ENCODE results near the gene CDH15.

The CDH15 gene

GRCh38 chr16:89135166-89135565 is 36.4 kb upstream of the CDH15 start:
- TF ChIP-seq REST (IDR thresholded peaks at IDR 0.05; ENCODE audit: low read depth) (no peak), ZBTB7A (IDR thresholded peaks at IDR 0.05; ENCODE audit: low read depth) (no peak), FOXM1 (IDR thresholded peaks at IDR 0.05; ENCODE audit: borderline replicate concordance, low read depth) (no peak), CREB1 (IDR thresholded peaks at IDR 0.05; ENCODE audit: low read depth) (no peak), NFIC (IDR thresholded peaks at IDR 0.05) (no peak), TCF12 (IDR thresholded peaks at IDR 0.05; ENCODE audit: low read depth) (no peak), USF1 (IDR thresholded peaks at IDR 0.05) (no peak), TEAD4 (IDR thresholded peaks at IDR 0.05) (no peak), EP300 (IDR thresholded peaks at IDR 0.05; ENCODE audit: borderline replicate concordance) (no peak), YY1 (IDR thresholded peaks at IDR 0.05; ENCODE audit: low read depth) (no peak), TAF1 (IDR thresholded peaks at IDR 0.05; ENCODE audit: low read depth) (no peak), RAD21 (IDR thresholded peaks at IDR 0.05; ENCODE audit: low read depth) (no peak), MAX (IDR thresholded peaks at IDR 0.05) (no peak), EGR1 (IDR thresholded peaks at IDR 0.05) (no peak), CEBPB (IDR thresholded peaks at IDR 0.05) (no peak)

GRCh38 chr16:89135971-89136765 is 35.4 kb upstream of the CDH15 start:
- no peak for TF ChIP-seq EP300 (IDR thresholded peaks at IDR 0.05; ENCODE audit: borderline replicate concordance)
- TF ChIP-seq CREB1 (IDR thresholded peaks at IDR 0.05; ENCODE audit: low read depth): no peak
- no peak for TF ChIP-seq NFIC (IDR thresholded peaks at IDR 0.05)
- no peak for TF ChIP-seq REST (IDR thresholded peaks at IDR 0.05; ENCODE audit: low read depth)
- TF ChIP-seq YY1 (IDR thresholded peaks at IDR 0.05; ENCODE audit: low read depth): no peak
- TF ChIP-seq RAD21 (IDR thresholded peaks at IDR 0.05; ENCODE audit: low read depth): no peak
- no peak for TF ChIP-seq ZBTB7A (IDR thresholded peaks at IDR 0.05; ENCODE audit: low read depth)
- TF ChIP-seq CEBPB (IDR thresholded peaks at IDR 0.05): no peak
- no peak for TF ChIP-seq MAX (IDR thresholded peaks at IDR 0.05)
- TF ChIP-seq FOXM1 (IDR thresholded peaks at IDR 0.05; ENCODE audit: borderline replicate concordance, low read depth): no peak
- no peak for TF ChIP-seq USF1 (IDR thresholded peaks at IDR 0.05)

- TF ChIP-seq ZBTB7A (IDR thresholded peaks at IDR 0.05; ENCODE audit: low read depth): no peak
- TF ChIP-seq EGR1 (IDR thresholded peaks at IDR 0.05): no peak
- TF ChIP-seq YY1 (IDR thresholded peaks at IDR 0.05; ENCODE audit: low read depth): no peak
- TF ChIP-seq USF1 (IDR thresholded peaks at IDR 0.05): no peak
- no peak for TF ChIP-seq CREB1 (IDR thresholded peaks at IDR 0.05; ENCODE audit: low read depth)
- no peak for TF ChIP-seq EP300 (IDR thresholded peaks at IDR 0.05; ENCODE audit: borderline replicate concordance)
- TF ChIP-seq FOXM1 (IDR thresholded peaks at IDR 0.05; ENCODE audit: borderline replicate concordance, low read depth): no peak
- no peak for TF ChIP-seq TCF12 (IDR thresholded peaks at IDR 0.05; ENCODE audit: low read depth)
- TF ChIP-seq MAX (IDR thresholded peaks at IDR 0.05): no peak
- no peak for TF ChIP-seq CEBPB (IDR thresholded peaks at IDR 0.05)
- no peak for TF ChIP-seq TEAD4 (IDR thresholded peaks at IDR 0.05)
- TF ChIP-seq REST (IDR thresholded peaks at IDR 0.05; ENCODE audit: low read depth): no peak
Measured at GRCh38 chr16:89136931-89137330, 34.6 kb upstream of the CDH15 start.
